GM12878 (cell line): ENCODE data around the gene SLCO4A1. TPM values are rescaled to one million over a fixed set of nuclear protein-coding genes. Genes with fewer than 3 reads are reported as not detected.

Source experiments
- ATAC-seq: fragments of 200-7000 bp; cut with Tn5 transposase; 3 replicates; pipeline ENCODE4 v1.9.1; 2020; ENCODE audit warnings: mild to moderate bottlenecking, moderate library complexity
- BruUV-seq: library from RNA; stranded (reverse); fragments of 400-500 nt; replicated peaks from 2 replicates; lab custom pipeline; 2021; lab: Mats Ljungman, UMichigan
- CTCF ChIA-PET: fragments of 300-600 bp; sonication (Branson Sonifier 250); formaldehyde crosslinking; extraction: SDS; loops from one replicate; lab custom pipeline; 2021; ENCODE audit warnings: inconsistent platforms; lab: Yijun Ruan, JAX
- POLR2A ChIA-PET: fragments of 350-600 bp; formaldehyde crosslinking; extraction: SDS; loops from one replicate; lab custom pipeline; 2021; ENCODE audit warnings: inconsistent platforms; lab: Charles Lee
- RAD21 ChIA-PET: fragments of 300-600 bp; sonication (Branson Sonifier 250); formaldehyde crosslinking; loops from one replicate; lab custom pipeline; 2023; ENCODE audit warnings: antibody characterized with exemption; ENCODE audit not compliant: unreplicated experiment; lab: Charles Lee
- SMC1A ChIA-PET: fragments of 300-600 bp; sonication (Branson Sonifier 250); formaldehyde crosslinking; loops from one replicate; lab custom pipeline; 2023; ENCODE audit not compliant: unreplicated experiment, uncharacterized antibody; lab: Charles Lee
- DNase-seq: peaks from one replicate; pipeline ENCODE4 v3.0.0-alpha.2; 2011; ENCODE audit warnings: low read depth, low spot score
- FAIRE-seq: peaks from 3 replicates; lab custom pipeline; 2011; peaks lifted over from hg19 to GRCh38; lab: Jason Lieb, UNC
- H2AFZ ChIP-seq: 2 replicates; pipeline ENCODE4 v1.6.0; 2011; ENCODE audit warnings: low read depth, low read length, control low read depth; ENCODE audit not compliant: control insufficient read depth
- H3K27ac ChIP-seq: 2 replicates; pipeline ENCODE4 v1.5.1; 2011; ENCODE audit warnings: control low read depth; ENCODE audit not compliant: control insufficient read depth, insufficient read depth
- H3K27me3 ChIP-seq, 2 experiments: replicated peaks in 1 of 2; 2 replicates each; pipeline versions ENCODE4 v1.6.0 to v1.6.1; 2011; ENCODE audit warnings: low read length in 1 of 2; ENCODE audit not compliant: control insufficient read depth in 2 of 2, insufficient read depth in 2 of 2
- H3K36me3 ChIP-seq, 2 experiments: 2 replicates each; pipeline ENCODE4 v1.5.1; 2011; ENCODE audit warnings: low read length in 1 of 2; ENCODE audit not compliant: control insufficient read depth in 2 of 2, insufficient read depth in 2 of 2
- H3K4me1 ChIP-seq: 2 replicates; pipeline ENCODE4 v1.6.1; 2011; ENCODE audit warnings: mild to moderate bottlenecking, low read length, moderate library complexity, mixed read lengths; ENCODE audit not compliant: control insufficient read depth, insufficient read depth
- H3K4me2 ChIP-seq: 2 replicates; pipeline ENCODE4 v1.6.0; 2011; ENCODE audit warnings: control low read depth; ENCODE audit not compliant: control insufficient read depth, insufficient read depth
- H3K4me3 ChIP-seq: fragments of 200-600 bp; sonication (generic); 2 replicates; pipeline ENCODE4 v1.5.1; 2016
- H3K79me2 ChIP-seq: 2 replicates; pipeline ENCODE4 v1.6.0; 2011; ENCODE audit warnings: low read length; ENCODE audit not compliant: control insufficient read depth, insufficient read depth
- H3K9ac ChIP-seq: 2 replicates; pipeline ENCODE4 v1.8.0; 2011; ENCODE audit warnings: low read length, control low read depth, mixed read lengths; ENCODE audit not compliant: control insufficient read depth, insufficient read depth
- H3K9me3 ChIP-seq: replicated peaks from 3 replicates; pipeline ENCODE4 v1.5.1; 2011; ENCODE audit warnings: mild to moderate bottlenecking, low read length; ENCODE audit not compliant: control insufficient read depth, insufficient read depth
- H4K20me1 ChIP-seq: 2 replicates; pipeline ENCODE4 v1.6.0; 2011; ENCODE audit not compliant: control insufficient read depth, insufficient read depth
- BACH1 ChIP-seq: fragments of 450-650 bp; IDR thresholded peaks from 2 replicates; pipeline ENCODE4 v1.6.1; 2017; ENCODE audit warnings: mild to moderate bottlenecking, borderline replicate concordance
- CHD2 ChIP-seq: IDR thresholded peaks from 2 replicates; pipeline ENCODE4 v1.6.1; 2011; ENCODE audit warnings: low read depth, low read length, improper control_type of control experiment, borderline replicate concordance
- IRF4 ChIP-seq: IDR thresholded peaks from 2 replicates; pipeline ENCODE4 v1.6.1; 2011; ENCODE audit warnings: low read depth, low read length
- MYB ChIP-seq: fragments of 150-350 bp; IDR thresholded peaks from 2 replicates; pipeline ENCODE4 v1.6.1; 2014; ENCODE audit warnings: mild to moderate bottlenecking, low read depth, low read length, borderline replicate concordance
- SREBF1 ChIP-seq: IDR thresholded peaks from 2 replicates; pipeline ENCODE4 v1.6.1; 2012; ENCODE audit warnings: mild to moderate bottlenecking, low read length
- SREBF2 ChIP-seq: IDR thresholded peaks from 2 replicates; pipeline ENCODE4 v1.6.1; 2012; ENCODE audit warnings: mild to moderate bottlenecking, low read length
- STAT1 ChIP-seq: fragments of 450-650 bp; conservative IDR thresholded peaks from 2 replicates; pipeline ENCODE4 v1.6.1; 2014; ENCODE audit warnings: antibody characterized with exemption, mild to moderate bottlenecking
- TAF1 ChIP-seq: IDR thresholded peaks from 2 replicates; pipeline ENCODE4 v1.6.1; 2011; ENCODE audit warnings: mild to moderate bottlenecking, low read depth, low read length, borderline replicate concordance
- ZNF274 ChIP-seq: IDR thresholded peaks from one replicate; pipeline ENCODE4 v1.8.0; 2011; ENCODE audit not compliant: insufficient read length, insufficient read depth
- ZSCAN29 ChIP-seq: fragments of 450-650 bp; IDR thresholded peaks from 2 replicates; pipeline ENCODE4 v1.6.1; 2017; ENCODE audit warnings: mild to moderate bottlenecking, moderate library complexity
- WGBS: methylation state at CpG from one replicate; pipeline ENCODE4 v1.1.6; 2016; ENCODE audit warnings: low lambda C conversion rate; ENCODE audit not compliant: insufficient replicate concordance, insufficient coverage; ENCODE audit errors: missing lambda C conversion rate; 5-methylcytosine and 5-hydroxymethylcytosine counted together
- in situ Hi-C: fragments of 300-500 bp; cut with MboI; formaldehyde crosslinking; loops from 9 replicates; pipeline ENCODE4 v1.14.3; 2018; ENCODE audit warnings: mixed read lengths
- intact Hi-C: fragments of 100-400 bp; cut with micrococcal nuclease; formaldehyde crosslinking; loops from one replicate; pipeline ENCODE4 v1.14.2; 2022; ENCODE audit not compliant: unreplicated experiment
- polyA plus RNA-seq, 11 experiments: library from polyadenylated mRNA; depleted of rRNA in 4 of 11; unstranded in 6 of 11; stranded (reverse) in 5 of 11; fragments of >200 nt; fragmentation: Nextera tagmentation in 4 of 11; fragmentation: Illumina TruSeq in 1 of 11; extraction: Ambion mirVana in 4 of 11; extraction: Trizol in 1 of 11; gene quantifications; 1 replicate in 1 of 11; 2 replicates in 10 of 11; pipeline versions ENCODE4 v1.2.1 to v1.2.3, GENCODE V29; 2011 to 2016; ENCODE audit warnings: inconsistent platforms in 2 of 11, missing spikeins in 2 of 11, low read depth in 1 of 11
- total RNA-seq, 4 experiments: library from RNA; depleted of rRNA in 3 of 4; stranded (reverse); fragments of >200 nt in 3 of 4; fragmentation: Illumina TruSeq in 1 of 4; extraction: Trizol in 1 of 4; gene quantifications; 2 replicates each; pipeline versions ENCODE4 v1.2.1 to v1.2.3, GENCODE V29; 2013 to 2021
- TF ChIP-seq, protein P1 (sequence below): IDR thresholded peaks from 2 replicates; pipeline ENCODE4 v1.6.1; 2011; ENCODE audit warnings: low read depth, mild to moderate bottlenecking, low read length, moderate library complexity, borderline replicate concordance; ENCODE audit errors: extremely low read depth
- TF ChIP-seq, protein P2 (sequence below): IDR thresholded peaks from 2 replicates; pipeline ENCODE4 v1.6.1; 2011; ENCODE audit warnings: low read depth, low read length, improper control_type of control experiment, borderline replicate concordance
- TF ChIP-seq, protein P3 (sequence below), 3 experiments: IDR thresholded peaks in 2 of 3; conservative IDR thresholded peaks in 1 of 3; 2 replicates each; pipeline ENCODE4 v1.5.1; 2011; ENCODE audit warnings: low read depth in 3 of 3, low read length in 3 of 3, mild to moderate bottlenecking in 3 of 3, control low read depth in 2 of 3, moderate library complexity in 2 of 3, inconsistent platforms in 1 of 3, mixed read lengths in 1 of 3; ENCODE audit not compliant: control insufficient read depth in 2 of 3, insufficient read depth in 1 of 3; ENCODE audit errors: extremely low read depth in 1 of 3
- TF ChIP-seq, protein P4 (sequence below): fragments of 450-650 bp; IDR thresholded peaks from 2 replicates; pipeline ENCODE4 v1.6.1; 2017; ENCODE audit warnings: mild to moderate bottlenecking, moderate library complexity
- TF ChIP-seq, protein P5 (sequence below): IDR thresholded peaks from 2 replicates; pipeline ENCODE4 v1.6.1; 2012; ENCODE audit warnings: low read depth, low read length, improper control_type of control experiment
- TF ChIP-seq, protein P6 (sequence below): IDR thresholded peaks from 2 replicates; pipeline ENCODE4 v1.6.1; 2012; ENCODE audit warnings: low read depth, low read length, improper control_type of control experiment

The SLCO4A1 gene
- total and polyA plus RNA-seq, 10 of the 15 experiments (the other 5 are each of a cell fraction or from before 2014, with no cell fraction given) = 2.1 to 30.7 (median 12.0) TPM

DNA sequence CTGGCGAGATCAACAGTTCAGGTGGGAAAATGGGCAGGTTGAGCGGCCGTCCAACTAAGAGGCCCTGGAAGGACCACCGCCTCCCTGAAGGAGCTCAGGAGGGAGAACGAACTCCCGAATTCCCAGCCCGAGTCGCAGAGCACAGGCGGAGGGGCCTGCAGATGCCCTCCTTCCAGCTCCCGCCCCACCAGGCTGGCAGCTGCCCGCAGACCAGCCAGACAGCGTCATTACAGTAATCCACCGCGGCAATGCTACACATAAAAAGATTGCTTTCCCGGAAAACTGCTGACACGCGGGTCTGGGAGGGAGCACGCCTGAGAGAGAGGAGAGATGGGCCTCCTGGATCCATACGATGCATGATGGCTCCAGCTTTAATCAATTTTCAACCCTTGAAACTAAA is 30.5 kb upstream of the SLCO4A1 start:
- FAIRE-seq (no peak), ATAC-seq (no peak), DNase-seq (no peak)
- ChIA-PET SMC1A (no interaction called here), POLR2A (no interaction called here)
- in situ Hi-C loops = loop anchor here (10.0 kb wide), 1 partner anchor 307 kb away; the partner anchor contains the start of gene ADRM1
- Histone ChIP-seq H3K4me3 (no peak overlapping the region), H2AFZ (no peak overlapping the region), H3K27ac (no peak overlapping the region), H3K9ac (no peak overlapping the region), H4K20me1 (no peaks in the 10 kb centered on the region), H3K9me3 (no peaks in the 10 kb centered on the region; the same call in 2 of the 3 replicates), H3K4me2 (no peak overlapping the region), H3K36me3 (no peaks in the 10 kb centered on the region), H3K79me2 (no peaks in the 10 kb centered on the region)
- 73% methylated on average over 19 of the region's 19 CpGs for WGBS
- TF ChIP-seq SREBF1 (no peak), ZNF274 (no peak), BACH1 (no peak), SREBF2 (no peak), STAT1 (no peak), MYB (no peak), IRF4 (no peak), TAF1 (no peak), CHD2 (no peak), ZSCAN29 (no peak)
- TF ChIP-seq, protein P1, sequence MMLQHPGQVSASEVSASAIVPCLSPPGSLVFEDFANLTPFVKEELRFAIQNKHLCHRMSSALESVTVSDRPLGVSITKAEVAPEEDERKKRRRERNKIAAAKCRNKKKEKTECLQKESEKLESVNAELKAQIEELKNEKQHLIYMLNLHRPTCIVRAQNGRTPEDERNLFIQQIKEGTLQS = no peak
- TF ChIP-seq, protein P2, sequence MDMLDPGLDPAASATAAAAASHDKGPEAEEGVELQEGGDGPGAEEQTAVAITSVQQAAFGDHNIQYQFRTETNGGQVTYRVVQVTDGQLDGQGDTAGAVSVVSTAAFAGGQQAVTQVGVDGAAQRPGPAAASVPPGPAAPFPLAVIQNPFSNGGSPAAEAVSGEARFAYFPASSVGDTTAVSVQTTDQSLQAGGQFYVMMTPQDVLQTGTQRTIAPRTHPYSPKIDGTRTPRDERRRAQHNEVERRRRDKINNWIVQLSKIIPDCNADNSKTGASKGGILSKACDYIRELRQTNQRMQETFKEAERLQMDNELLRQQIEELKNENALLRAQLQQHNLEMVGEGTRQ = no peak
- TF ChIP-seq, protein P3, sequence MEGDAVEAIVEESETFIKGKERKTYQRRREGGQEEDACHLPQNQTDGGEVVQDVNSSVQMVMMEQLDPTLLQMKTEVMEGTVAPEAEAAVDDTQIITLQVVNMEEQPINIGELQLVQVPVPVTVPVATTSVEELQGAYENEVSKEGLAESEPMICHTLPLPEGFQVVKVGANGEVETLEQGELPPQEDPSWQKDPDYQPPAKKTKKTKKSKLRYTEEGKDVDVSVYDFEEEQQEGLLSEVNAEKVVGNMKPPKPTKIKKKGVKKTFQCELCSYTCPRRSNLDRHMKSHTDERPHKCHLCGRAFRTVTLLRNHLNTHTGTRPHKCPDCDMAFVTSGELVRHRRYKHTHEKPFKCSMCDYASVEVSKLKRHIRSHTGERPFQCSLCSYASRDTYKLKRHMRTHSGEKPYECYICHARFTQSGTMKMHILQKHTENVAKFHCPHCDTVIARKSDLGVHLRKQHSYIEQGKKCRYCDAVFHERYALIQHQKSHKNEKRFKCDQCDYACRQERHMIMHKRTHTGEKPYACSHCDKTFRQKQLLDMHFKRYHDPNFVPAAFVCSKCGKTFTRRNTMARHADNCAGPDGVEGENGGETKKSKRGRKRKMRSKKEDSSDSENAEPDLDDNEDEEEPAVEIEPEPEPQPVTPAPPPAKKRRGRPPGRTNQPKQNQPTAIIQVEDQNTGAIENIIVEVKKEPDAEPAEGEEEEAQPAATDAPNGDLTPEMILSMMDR (IDR thresholded peaks at IDR 0.05 in 2 of 3, conservative IDR thresholded peaks at IDR 0.05 in 1 of 3; ENCODE audit: control insufficient read depth in 2 of 3, extremely low read depth in 1 of 3, insufficient read depth in 1 of 3, low read depth in 3 of 3, low read length in 3 of 3) = no peak
- TF ChIP-seq, protein P4, sequence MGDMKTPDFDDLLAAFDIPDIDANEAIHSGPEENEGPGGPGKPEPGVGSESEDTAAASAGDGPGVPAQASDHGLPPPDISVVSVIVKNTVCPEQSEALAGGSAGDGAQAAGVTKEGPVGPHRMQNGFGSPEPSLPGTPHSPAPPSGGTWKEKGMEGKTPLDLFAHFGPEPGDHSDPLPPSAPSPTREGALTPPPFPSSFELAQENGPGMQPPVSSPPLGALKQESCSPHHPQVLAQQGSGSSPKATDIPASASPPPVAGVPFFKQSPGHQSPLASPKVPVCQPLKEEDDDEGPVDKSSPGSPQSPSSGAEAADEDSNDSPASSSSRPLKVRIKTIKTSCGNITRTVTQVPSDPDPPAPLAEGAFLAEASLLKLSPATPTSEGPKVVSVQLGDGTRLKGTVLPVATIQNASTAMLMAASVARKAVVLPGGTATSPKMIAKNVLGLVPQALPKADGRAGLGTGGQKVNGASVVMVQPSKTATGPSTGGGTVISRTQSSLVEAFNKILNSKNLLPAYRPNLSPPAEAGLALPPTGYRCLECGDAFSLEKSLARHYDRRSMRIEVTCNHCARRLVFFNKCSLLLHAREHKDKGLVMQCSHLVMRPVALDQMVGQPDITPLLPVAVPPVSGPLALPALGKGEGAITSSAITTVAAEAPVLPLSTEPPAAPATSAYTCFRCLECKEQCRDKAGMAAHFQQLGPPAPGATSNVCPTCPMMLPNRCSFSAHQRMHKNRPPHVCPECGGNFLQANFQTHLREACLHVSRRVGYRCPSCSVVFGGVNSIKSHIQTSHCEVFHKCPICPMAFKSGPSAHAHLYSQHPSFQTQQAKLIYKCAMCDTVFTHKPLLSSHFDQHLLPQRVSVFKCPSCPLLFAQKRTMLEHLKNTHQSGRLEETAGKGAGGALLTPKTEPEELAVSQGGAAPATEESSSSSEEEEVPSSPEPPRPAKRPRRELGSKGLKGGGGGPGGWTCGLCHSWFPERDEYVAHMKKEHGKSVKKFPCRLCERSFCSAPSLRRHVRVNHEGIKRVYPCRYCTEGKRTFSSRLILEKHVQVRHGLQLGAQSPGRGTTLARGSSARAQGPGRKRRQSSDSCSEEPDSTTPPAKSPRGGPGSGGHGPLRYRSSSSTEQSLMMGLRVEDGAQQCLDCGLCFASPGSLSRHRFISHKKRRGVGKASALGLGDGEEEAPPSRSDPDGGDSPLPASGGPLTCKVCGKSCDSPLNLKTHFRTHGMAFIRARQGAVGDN = no peak
- TF ChIP-seq, protein P5, sequence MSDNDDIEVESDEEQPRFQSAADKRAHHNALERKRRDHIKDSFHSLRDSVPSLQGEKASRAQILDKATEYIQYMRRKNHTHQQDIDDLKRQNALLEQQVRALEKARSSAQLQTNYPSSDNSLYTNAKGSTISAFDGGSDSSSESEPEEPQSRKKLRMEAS = no peak
- TF ChIP-seq, protein P6, sequence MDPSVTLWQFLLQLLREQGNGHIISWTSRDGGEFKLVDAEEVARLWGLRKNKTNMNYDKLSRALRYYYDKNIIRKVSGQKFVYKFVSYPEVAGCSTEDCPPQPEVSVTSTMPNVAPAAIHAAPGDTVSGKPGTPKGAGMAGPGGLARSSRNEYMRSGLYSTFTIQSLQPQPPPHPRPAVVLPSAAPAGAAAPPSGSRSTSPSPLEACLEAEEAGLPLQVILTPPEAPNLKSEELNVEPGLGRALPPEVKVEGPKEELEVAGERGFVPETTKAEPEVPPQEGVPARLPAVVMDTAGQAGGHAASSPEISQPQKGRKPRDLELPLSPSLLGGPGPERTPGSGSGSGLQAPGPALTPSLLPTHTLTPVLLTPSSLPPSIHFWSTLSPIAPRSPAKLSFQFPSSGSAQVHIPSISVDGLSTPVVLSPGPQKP = no peak
- TF ChIP-seq, all 136 proteins: peak for 0
- no TSS peak for BruUV-seq
- peaks cover 3 to 6% of the 10 kb centered on the region in 2 experiments for H3K27me3 ChIP-seq
- intact Hi-C loops = loop anchor here (10.0 kb wide), 1 partner anchor 227 kb away; the partner anchor contains the start of gene RPS21
- H3K4me1 ChIP-seq = peaks cover 4% of the 10 kb centered on the region
- ChIA-PET RAD21 (no interaction called here), CTCF (no interaction called here)
